Fibroblast of skin of right quadriceps (primary cell): ENCODE measurements around the gene CCN2.

ENCODE experiments used
- DNase-seq: peaks from one replicate; pipeline ENCODE4 v3.0.0-alpha.2; 2013

CCN2 gene

DNA sequence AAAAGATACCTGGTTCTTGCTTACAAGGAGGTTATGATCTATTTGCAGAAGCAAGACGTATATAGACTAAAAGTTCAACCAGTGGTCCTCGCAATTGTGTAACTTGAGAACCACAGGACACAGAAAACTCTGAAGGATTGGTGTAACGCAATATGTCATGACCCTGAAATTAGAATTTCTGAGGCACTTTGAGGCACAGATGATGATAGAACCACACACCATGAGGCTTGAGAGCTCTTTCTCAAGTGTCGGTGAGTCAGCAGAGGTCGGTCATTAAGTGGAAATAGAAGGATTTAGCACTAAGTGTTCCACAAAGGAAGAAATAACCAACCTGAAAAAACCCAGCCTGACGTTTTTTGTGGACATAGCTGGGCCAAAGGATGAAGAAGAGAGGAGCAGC lies 15.3 kb upstream of the CCN2 start:
- DNase-seq = peak; percentile 61

GRCh38 chr6:131963063-131963462 lies 11.9 kb upstream of the CCN2 start:
- no peak for DNase-seq

DNA sequence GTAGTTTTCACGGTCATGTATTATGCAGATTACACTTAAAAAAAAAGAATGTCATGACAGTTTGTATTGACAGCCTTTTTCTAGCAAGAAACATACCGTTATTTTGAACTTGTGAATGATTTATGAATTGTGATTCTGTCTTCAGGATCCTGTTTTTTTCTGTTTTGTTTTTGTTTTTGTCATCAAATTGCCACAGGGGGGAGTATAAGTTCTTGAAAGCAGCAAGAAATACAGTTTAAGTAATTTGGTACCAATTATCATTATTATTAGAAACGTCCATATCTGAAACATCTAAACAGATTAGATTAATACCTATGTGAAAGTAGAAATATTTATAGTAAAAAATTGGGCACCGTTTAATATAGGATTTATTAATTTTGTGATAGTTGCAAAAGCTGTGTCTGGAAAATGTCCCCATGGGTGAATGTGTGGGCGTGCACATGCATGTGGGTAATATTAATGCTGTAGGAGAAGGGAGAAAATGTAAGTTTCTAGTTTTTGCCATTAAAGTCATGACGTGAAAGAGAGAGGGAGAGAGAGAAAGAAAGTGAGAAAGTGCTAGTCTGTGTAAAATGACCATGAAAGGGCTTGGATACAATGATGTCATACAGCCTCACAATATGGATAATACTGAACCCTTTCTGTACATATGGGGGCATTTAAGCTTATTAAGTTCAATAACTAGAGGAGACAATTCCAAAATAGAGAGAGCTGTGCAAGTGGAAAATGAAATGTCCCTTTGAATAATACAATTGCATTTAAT lies 9.4 kb upstream of the CCN2 start:
- DNase-seq = no peak

GRCh38 chr6:131958542-131959470 lies 7.6 kb upstream of the CCN2 start:
- no peak for DNase-seq

DNA sequence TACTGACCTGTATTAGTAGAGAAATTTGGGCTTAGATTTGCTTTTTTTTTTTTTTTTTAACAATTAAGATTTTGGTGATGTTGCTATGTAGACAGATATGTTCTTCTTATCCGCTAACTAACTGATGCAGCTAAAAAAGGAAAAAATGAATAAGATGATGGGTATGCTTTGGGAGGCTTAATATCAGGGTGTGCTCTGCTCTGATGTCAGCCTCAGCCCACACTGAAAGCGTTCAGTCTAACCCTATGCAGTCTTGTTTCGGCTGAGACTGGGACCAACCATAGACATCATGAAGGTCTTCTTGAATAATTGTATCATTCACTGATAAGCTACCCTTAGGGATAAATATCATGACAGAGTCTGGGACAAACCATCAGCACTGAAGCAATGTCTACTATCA lies 6.9 kb upstream of the CCN2 start:
- no peak for DNase-seq

- DNase-seq = no peak
Measured at GRCh38 chr6:131955876-131956275, 4.7 kb upstream of the CCN2 start.

- no peak for DNase-seq
Measured at GRCh38 chr6:131955192-131955591, 4.0 kb upstream of the CCN2 start.

DNA sequence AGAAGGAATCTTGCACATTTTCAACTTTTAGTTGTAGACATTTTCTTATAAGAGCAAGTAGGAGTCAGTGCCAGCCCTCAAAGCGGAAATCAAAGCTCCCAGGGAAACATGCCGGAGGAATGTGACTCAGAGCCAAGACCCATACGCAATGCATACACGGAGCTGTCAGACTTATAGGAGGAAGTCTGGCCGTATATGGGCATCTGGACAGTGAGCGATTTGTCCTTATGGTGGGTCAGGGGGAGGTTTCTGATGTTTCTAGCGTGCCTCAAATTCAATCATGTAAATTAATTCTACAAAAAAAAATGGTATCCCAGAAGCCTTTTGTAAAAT lies 3.6 kb upstream of the CCN2 start:
- DNase-seq = peak; percentile 98

GRCh38 chr6:131954059-131954774 lies 3.0 kb upstream of the CCN2 start:
- peak; percentile 67 for DNase-seq

GRCh38 chr6:131952886-131953509 lies 1.8 kb upstream of the CCN2 start:
- peak; percentile 70 for DNase-seq

- no peak for DNase-seq
Measured at GRCh38 chr6:131951576-131952230, 531 bp upstream of the CCN2 start.

DNA sequence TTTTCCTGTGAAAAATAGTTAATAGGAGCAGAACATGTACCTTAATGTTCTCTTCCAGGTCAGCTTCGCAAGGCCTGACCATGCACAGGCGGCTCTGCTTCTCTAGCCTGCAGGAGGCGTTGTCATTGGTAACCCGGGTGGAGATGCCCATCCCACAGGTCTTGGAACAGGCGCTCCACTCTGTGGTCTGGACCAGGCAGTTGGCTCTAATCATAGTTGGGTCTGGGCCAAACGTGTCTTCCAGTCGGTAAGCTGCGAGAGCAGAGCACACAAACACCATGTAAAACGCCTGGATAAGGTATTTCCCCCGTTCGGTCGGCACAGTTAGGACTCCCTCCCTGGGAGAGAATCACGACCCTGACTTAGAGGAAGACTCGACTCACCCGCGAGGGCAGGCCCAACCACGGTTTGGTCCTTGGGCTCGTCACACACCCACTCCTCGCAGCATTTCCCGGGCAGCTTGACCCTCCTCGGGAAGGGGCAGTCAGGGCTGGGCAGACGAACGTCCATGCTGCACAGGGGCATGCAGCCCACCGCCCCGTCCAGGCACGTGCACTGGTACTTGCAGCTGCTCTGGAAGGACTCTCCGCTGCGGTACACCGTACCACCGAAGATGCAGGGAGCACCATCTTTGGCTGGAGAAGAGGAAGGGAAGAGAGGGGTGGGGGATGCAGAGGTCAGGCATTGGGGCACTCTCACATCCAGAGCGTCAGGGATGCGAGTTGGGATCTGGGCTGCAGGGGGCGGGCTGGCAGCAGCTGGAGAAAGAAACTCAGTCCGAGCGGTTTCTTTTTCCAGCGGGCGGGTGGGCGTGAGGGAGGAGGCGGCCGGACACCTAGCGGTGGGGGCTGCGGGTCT lies 1.0 kb downstream of the CCN2 start:
- peak; percentile 86 for DNase-seq

DNA sequence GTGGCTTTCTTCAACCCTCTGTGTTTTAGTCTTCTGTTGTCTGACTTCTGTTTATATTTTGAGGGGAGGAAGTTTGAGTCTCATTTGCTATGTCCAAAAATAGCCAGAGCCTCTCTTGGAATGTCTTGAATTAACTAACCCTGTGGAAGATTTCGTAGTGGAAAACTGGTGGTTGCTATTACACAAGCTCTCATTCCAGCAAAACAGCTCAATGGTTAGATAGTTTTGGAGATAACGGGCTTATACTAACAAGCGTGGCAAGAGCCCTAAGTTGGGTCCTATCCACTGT lies 1.6 kb downstream of the CCN2 start:
- DNase-seq = peak; percentile 88

- DNase-seq = peak; percentile 75
Measured at GRCh38 chr6:131948692-131949619, 2.2 kb downstream of the CCN2 start.

GRCh38 chr6:131947986-131948661 lies 3.0 kb downstream of the CCN2 start:
- DNase-seq = peak; percentile 44

DNA sequence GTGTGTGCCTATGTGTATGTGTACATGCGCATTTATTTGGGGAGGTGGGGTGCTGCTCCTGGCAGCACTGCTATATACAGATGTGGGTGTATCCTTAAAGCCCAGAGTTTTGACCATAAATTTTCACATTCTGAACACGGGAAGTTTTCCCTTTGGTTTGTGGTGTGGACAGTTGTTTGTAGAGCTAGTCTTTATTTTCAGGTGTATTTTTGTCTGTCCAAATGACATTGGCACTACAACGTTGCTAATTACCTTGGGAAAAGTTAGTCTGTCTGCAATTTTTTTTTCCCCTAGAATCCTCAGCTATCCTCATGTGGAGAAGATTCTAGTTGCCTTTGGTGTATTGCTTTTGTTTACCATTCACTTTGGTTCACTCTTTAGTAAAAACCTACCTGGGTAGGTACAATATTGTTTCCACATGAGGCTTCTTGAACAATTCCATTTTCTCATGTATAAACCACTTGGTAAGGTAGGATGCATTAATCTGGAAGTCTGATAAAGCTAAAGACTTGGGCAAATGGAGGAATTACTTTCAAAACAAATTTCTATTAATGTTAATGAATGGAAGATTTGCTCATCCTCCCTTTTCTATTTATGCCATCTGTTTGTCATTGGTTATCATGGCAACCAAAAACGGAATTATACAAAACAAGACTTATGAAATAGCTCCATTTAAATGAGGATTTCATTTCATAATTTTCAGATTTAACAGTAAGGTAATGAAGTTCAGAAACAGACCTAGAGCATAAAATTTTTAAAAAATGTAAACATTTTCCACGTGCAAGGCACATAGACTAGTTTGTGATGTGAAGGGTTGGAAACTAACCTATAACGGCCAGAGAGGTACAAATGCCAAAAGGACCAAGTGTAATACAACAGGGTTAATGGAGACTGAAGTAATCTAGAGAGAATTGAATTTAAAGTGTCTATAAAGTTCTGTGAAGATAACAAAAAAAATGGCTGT lies 3.9 kb downstream of the CCN2 start:
- peak; percentile 77 for DNase-seq

DNA sequence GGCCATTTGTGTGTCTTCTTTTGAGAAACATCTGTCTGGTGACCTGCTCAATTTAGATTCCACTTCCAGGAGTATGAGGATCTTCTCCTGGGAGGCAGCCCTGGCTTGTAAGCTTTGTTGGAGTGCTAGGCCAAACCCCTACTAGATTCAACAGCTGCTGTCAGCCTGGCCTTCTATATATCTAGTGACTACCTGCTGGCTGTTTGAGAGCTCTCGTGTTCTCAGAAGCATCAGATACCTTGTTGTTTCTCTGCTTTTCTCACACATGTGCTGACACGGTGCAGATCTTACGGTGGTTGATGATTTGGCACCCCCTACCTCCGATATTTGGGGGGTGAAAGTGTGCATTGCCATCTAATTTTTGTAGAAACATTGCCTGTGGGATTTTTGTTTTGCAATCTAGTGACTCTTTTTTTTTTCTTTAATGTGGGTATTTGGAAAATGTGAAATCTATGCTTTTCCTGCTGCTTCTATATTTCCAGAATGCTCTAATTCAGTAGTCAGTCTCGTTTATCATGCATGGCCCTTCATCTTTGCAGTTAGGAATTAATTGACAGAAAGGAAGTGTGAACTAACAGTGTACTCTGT lies 4.7 kb downstream of the CCN2 start:
- peak; percentile 66 for DNase-seq

- DNase-seq = peak; percentile 10
Measured at GRCh38 chr6:131945971-131946370, 5.2 kb downstream of the CCN2 start.
